Astrocyte (in vitro differentiated cells and primary cell): ENCODE measurements around the gene TRAK1. TPM values are rescaled to one million over a fixed set of nuclear protein-coding genes. Genes with fewer than 3 reads are reported as not detected.
A peak's percentile ranks its signal among the peaks of the same experiment; 100 is the strongest.

ENCODE experiments used
- DNase-seq: peaks from one replicate; pipeline ENCODE4 v3.0.0-alpha.2; 2010; ENCODE audit warnings: low read depth
- FAIRE-seq: peaks from 2 replicates; lab custom pipeline; 2011; peaks lifted over from hg19 to GRCh38; lab: Jason Lieb, UNC
- H2AFZ ChIP-seq: 2 replicates; pipeline ENCODE4 v1.6.0; 2012; ENCODE audit warnings: low read depth, low read length, inconsistent platforms
- H3K27ac ChIP-seq: 2 replicates; pipeline ENCODE4 v1.5.1; 2011; ENCODE audit warnings: low read depth, low read length, inconsistent platforms
- H3K27me3 ChIP-seq: 2 replicates; pipeline ENCODE4 v1.6.0; 2011; ENCODE audit warnings: low read length, inconsistent platforms; ENCODE audit not compliant: insufficient read depth
- H3K36me3 ChIP-seq: 2 replicates; pipeline ENCODE4 v1.5.1; 2011; ENCODE audit warnings: low read length, inconsistent platforms; ENCODE audit not compliant: insufficient read depth
- H3K4me1 ChIP-seq: 2 replicates; pipeline ENCODE4 v1.5.1; 2011; ENCODE audit warnings: low read length, inconsistent platforms; ENCODE audit not compliant: insufficient read depth
- H3K4me2 ChIP-seq: 2 replicates; pipeline ENCODE4 v1.6.0; 2012; ENCODE audit warnings: low read length, inconsistent platforms
- H3K4me3 ChIP-seq: 2 replicates; pipeline ENCODE4 v1.5.1; 2011; ENCODE audit warnings: low read depth, mild to moderate bottlenecking, low read length, inconsistent platforms; ENCODE audit not compliant: insufficient read depth
- H3K79me2 ChIP-seq: 2 replicates; pipeline ENCODE4 v1.6.0; 2012; ENCODE audit warnings: mild to moderate bottlenecking, low read length, inconsistent platforms; ENCODE audit not compliant: insufficient read depth
- H3K9ac ChIP-seq: 2 replicates; pipeline ENCODE4 v1.6.0; 2012; ENCODE audit warnings: mild to moderate bottlenecking, low read length, inconsistent platforms
- H3K9me3 ChIP-seq: 2 replicates; pipeline ENCODE4 v1.5.1; 2012; ENCODE audit warnings: low read depth, mild to moderate bottlenecking, low read length, inconsistent platforms; ENCODE audit not compliant: insufficient read depth
- H4K20me1 ChIP-seq: 2 replicates; pipeline ENCODE4 v1.6.0; 2012; ENCODE audit warnings: low read length, inconsistent platforms; ENCODE audit not compliant: insufficient read depth
- H3K27ac Mint-ChIP-seq: one replicate; pipeline ENCODE4 v1.8.0; 2021; ENCODE audit warnings: mild to moderate bottlenecking, mixed read lengths; ENCODE audit not compliant: unreplicated experiment
- H3K27me3 Mint-ChIP-seq: one replicate; pipeline ENCODE4 v1.8.0; 2021; ENCODE audit warnings: low read depth, mixed read lengths; ENCODE audit not compliant: unreplicated experiment
- H3K36me3 Mint-ChIP-seq: one replicate; pipeline ENCODE4 v1.8.0; 2021; ENCODE audit warnings: low read depth, mixed read lengths; ENCODE audit not compliant: unreplicated experiment
- H3K4me1 Mint-ChIP-seq: one replicate; pipeline ENCODE4 v1.8.0; 2021; ENCODE audit warnings: low read depth, mixed read lengths; ENCODE audit not compliant: unreplicated experiment
- H3K4me3 Mint-ChIP-seq: one replicate; pipeline ENCODE4 v1.8.0; 2021; ENCODE audit warnings: mild to moderate bottlenecking, moderate library complexity, mixed read lengths; ENCODE audit not compliant: unreplicated experiment
- H3K9me3 Mint-ChIP-seq: one replicate; pipeline ENCODE4 v1.8.0; 2021; ENCODE audit warnings: mild to moderate bottlenecking, mixed read lengths; ENCODE audit not compliant: unreplicated experiment
- CTCF ChIP-seq: IDR thresholded peaks from 2 replicates; pipeline ENCODE4 v1.5.1; 2011; ENCODE audit warnings: low read depth, mild to moderate bottlenecking, inconsistent platforms, low read length, moderate library complexity; ENCODE audit not compliant: insufficient read depth
- EZH2 ChIP-seq: IDR thresholded peaks from 2 replicates; pipeline ENCODE4 v1.6.1; 2012; ENCODE audit warnings: mild to moderate bottlenecking, low read length, inconsistent platforms; ENCODE audit not compliant: insufficient read depth
- total RNA-seq: library from RNA; stranded (reverse); gene quantifications from 2 replicates; pipeline ENCODE4 v1.2.1, GENCODE V29; 2021

TRAK1 gene
- total RNA-seq, 1 donor from 2014 or later, result 56.2 TPM

- Mint-ChIP-seq H3K4me1 (peaks cover 8% of the 10 kb centered on the region), H3K4me3 (no peak overlapping the region), H3K27ac (no peak overlapping the region), H3K27me3 (no peaks in the 10 kb centered on the region), H3K9me3 (peaks cover 7% of the 10 kb centered on the region), H3K36me3 (peaks cover 40% of the 10 kb centered on the region)
- Histone ChIP-seq H3K27ac (no peak overlapping the region), H3K9ac (no peak overlapping the region), H3K4me1 (no peaks in the 10 kb centered on the region), H3K36me3 (peaks cover 5% of the 10 kb centered on the region), H4K20me1 (peaks cover 5% of the 10 kb centered on the region), H2AFZ (no peak overlapping the region), H3K79me2 (no peaks in the 10 kb centered on the region), H3K4me3 (no peak overlapping the region), H3K9me3 (no peaks in the 10 kb centered on the region), H3K4me2 (no peak overlapping the region), H3K27me3 (no peaks in the 10 kb centered on the region)
- DNase-seq (no peak), FAIRE-seq (no peak)
- TF ChIP-seq CTCF, result no peak
- TF ChIP-seq EZH2, result no peak
Measured at GRCh38 chr3:42204867-42205599, 113.9 kb downstream of the TRAK1 start.

- peaks cover 36% of the 10 kb centered on the region for H3K36me3 Mint-ChIP-seq
- TF ChIP-seq CTCF, result no peak
- no peak for TF ChIP-seq EZH2
- FAIRE-seq, result no peak
Measured at GRCh38 chr3:42205800-42206514, 114.8 kb downstream of the TRAK1 start.

GRCh38 chr3:42209917-42210316 is 118.8 kb downstream of the TRAK1 start:
- Histone ChIP-seq H3K79me2 (no peaks in the 10 kb centered on the region), H3K4me2 (no peak overlapping the region), H3K36me3 (peaks cover 4% of the 10 kb centered on the region), H3K9me3 (no peaks in the 10 kb centered on the region), H3K27me3 (no peaks in the 10 kb centered on the region), H4K20me1 (peaks cover 3% of the 10 kb centered on the region), H3K27ac (no peak overlapping the region), H3K9ac (no peak overlapping the region), H3K4me3 (no peak overlapping the region), H3K4me1 (no peaks in the 10 kb centered on the region), H2AFZ (no peak overlapping the region)
- Mint-ChIP-seq H3K4me1 (peaks cover 32% of the 10 kb centered on the region), H3K27me3 (no peaks in the 10 kb centered on the region), H3K4me3 (no peak overlapping the region), H3K27ac (peak overlapping the region; percentile 66), H3K9me3 (peaks cover 7% of the 10 kb centered on the region), H3K36me3 (peaks cover 35% of the 10 kb centered on the region)
- TF ChIP-seq CTCF (no peak), EZH2 (no peak)
- FAIRE-seq, result no peak
- no peak for DNase-seq

More at GRCh38 chr3:42205800-42206514, 114.8 kb downstream of the TRAK1 start:
- no peaks in the 10 kb centered on the region for H3K27me3 Mint-ChIP-seq
- Histone ChIP-seq H3K79me2 (no peaks in the 10 kb centered on the region), H2AFZ (no peak overlapping the region), H3K27ac (no peak overlapping the region), H3K4me1 (no peaks in the 10 kb centered on the region), H3K9me3 (no peaks in the 10 kb centered on the region), H3K4me2 (no peak overlapping the region), H3K9ac (no peak overlapping the region), H4K20me1 (peaks cover 5% of the 10 kb centered on the region), H3K36me3 (peaks cover 7% of the 10 kb centered on the region), H3K4me3 (no peak overlapping the region), H3K27me3 (no peaks in the 10 kb centered on the region)
- H3K9me3 Mint-ChIP-seq, result peaks cover 7% of the 10 kb centered on the region
- H3K4me1 Mint-ChIP-seq, result peaks cover 13% of the 10 kb centered on the region
- DNase-seq, result no peak
- no peak overlapping the region for H3K4me3 Mint-ChIP-seq
- peak overlapping the region; percentile 58 for H3K27ac Mint-ChIP-seq
